HFFc6 (cell line): ENCODE measurements around the gene CHST2. TPM values are rescaled to one million over a fixed set of nuclear protein-coding genes. Genes with fewer than 3 reads are reported as not detected.
A peak's percentile ranks its signal among the peaks of the same experiment; 100 is the strongest.
"Not testable (repeated sequence)": the region's sequence is repeated elsewhere in the genome, so short reads cannot be mapped to it uniquely, and the experiment has no call there.

Experiments used
- DNase-seq: peaks from one replicate; pipeline ENCODE4 v3.0.0-alpha.2; 2018
- H3K27ac Mint-ChIP-seq: 2 replicates; pipeline ENCODE4 v1.8.0; 2020; ENCODE audit warnings: mild to moderate bottlenecking, mixed read lengths
- H3K27me3 Mint-ChIP-seq: 2 replicates; pipeline ENCODE4 v1.8.0; 2021; ENCODE audit warnings: mild to moderate bottlenecking, moderate library complexity, mixed read lengths; ENCODE audit not compliant: insufficient read depth
- H3K36me3 Mint-ChIP-seq: 2 replicates; pipeline ENCODE4 v1.8.0; 2021; ENCODE audit warnings: low read depth, mixed read lengths
- H3K4me1 Mint-ChIP-seq: 2 replicates; pipeline ENCODE4 v1.8.0; 2020; ENCODE audit warnings: low read depth, mixed read lengths
- H3K4me3 Mint-ChIP-seq: 2 replicates; pipeline ENCODE4 v1.8.0; 2020; ENCODE audit warnings: mild to moderate bottlenecking, moderate library complexity, mixed read lengths
- H3K9me3 Mint-ChIP-seq: 2 replicates; pipeline ENCODE4 v1.8.0; 2020; ENCODE audit warnings: mild to moderate bottlenecking, mixed read lengths
- long read RNA-seq: library from polyadenylated mRNA; unstranded; transcript quantifications from one replicate; pipeline ENCODE4 v2.0.0, GENCODE V29; 2019
- total RNA-seq, 6 experiments: library from RNA; stranded (reverse); fragmentation: NEBNext Ultra II Directional; extraction: Animal tissue kit (Norgen Biotek cat#: 25700); gene quantifications; 2 replicates in 1 of 6; 3 replicates in 5 of 6; pipeline ENCODE4 v1.2.3, GENCODE V29; 2021
- TF ChIP-seq, protein P1 (sequence below): fragments of 200-600 bp; sonication (generic); IDR thresholded peaks from 2 replicates; pipeline ENCODE4 v1.5.0; 2021; ENCODE audit warnings: antibody characterized with exemption, mild to moderate bottlenecking

CHST2 gene, protein sequence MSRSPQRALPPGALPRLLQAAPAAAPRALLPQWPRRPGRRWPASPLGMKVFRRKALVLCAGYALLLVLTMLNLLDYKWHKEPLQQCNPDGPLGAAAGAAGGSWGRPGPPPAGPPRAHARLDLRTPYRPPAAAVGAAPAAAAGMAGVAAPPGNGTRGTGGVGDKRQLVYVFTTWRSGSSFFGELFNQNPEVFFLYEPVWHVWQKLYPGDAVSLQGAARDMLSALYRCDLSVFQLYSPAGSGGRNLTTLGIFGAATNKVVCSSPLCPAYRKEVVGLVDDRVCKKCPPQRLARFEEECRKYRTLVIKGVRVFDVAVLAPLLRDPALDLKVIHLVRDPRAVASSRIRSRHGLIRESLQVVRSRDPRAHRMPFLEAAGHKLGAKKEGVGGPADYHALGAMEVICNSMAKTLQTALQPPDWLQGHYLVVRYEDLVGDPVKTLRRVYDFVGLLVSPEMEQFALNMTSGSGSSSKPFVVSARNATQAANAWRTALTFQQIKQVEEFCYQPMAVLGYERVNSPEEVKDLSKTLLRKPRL
- 1 to 10 TPM; 2.6 to 4.3 (median 3.8) TPM for total RNA-seq
- long read RNA-seq, partial matches to known transcripts, result 0 of 2 reads
- long read RNA-seq, other reads (novel, unspliced or antisense), result 2 of 2 reads

DNA sequence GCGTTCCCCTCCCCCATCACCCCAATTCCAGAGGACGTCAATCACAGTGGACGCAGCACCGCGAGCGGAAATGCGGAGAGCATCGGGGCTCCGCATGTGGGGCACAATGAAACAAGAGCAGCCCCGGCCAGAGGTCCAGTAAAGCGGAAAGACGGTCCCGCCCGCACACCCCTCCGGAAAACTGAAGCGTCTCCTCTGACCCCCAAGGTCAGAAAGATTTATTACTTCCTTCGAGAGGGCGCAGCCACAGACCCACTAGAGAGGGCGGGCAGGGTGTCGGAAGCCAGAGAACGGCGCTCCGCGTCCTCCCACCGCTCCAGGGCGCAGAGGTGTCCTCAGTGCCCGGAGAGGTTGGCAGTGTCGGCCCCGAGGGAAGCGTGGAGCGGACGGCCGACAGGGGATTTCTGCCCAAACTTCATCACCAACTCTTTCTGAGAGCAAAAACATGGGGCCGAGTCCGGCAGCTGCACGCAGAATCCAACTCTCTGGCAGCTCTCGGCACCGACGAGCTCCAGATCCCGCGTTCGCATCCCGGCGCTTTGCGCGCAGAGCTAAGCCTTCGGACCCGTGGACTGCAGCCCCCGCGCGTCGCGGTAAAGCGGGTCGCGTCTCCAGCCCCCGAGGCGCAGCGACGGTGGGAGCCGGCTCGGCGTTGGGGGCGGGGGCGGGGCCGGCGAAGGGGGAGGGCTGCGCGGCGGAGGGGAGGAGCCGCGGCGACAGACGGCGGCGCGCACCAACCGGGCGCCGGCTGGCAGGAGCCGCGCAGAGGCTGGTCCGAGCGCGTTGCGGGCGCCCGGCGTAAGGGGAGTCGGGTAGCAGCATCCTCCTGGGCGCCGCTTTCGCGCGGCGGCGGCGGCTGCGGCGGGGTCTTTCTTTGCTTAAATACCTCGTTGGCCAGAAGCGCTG, at the start of gene CHST2:
CHST2 (plus strand) TSS at position 763 of the 906 bp plus-strand sequence. CDS start 1,046 bp downstream, outside the sequence.
- peaks cover 14% of the 10 kb centered on the region for H3K27me3 Mint-ChIP-seq
- peak within 1 kb of the TSS; percentile 89 for H3K4me3 Mint-ChIP-seq
- H3K4me1 Mint-ChIP-seq, result peaks cover 22% of the 10 kb centered on the region; the same call in 1 of the 2 replicates
- DNase-seq, result peak; percentile 49
- H3K27ac Mint-ChIP-seq, result peak within 1 kb of the TSS; percentile 55
- TF ChIP-seq, protein P1, sequence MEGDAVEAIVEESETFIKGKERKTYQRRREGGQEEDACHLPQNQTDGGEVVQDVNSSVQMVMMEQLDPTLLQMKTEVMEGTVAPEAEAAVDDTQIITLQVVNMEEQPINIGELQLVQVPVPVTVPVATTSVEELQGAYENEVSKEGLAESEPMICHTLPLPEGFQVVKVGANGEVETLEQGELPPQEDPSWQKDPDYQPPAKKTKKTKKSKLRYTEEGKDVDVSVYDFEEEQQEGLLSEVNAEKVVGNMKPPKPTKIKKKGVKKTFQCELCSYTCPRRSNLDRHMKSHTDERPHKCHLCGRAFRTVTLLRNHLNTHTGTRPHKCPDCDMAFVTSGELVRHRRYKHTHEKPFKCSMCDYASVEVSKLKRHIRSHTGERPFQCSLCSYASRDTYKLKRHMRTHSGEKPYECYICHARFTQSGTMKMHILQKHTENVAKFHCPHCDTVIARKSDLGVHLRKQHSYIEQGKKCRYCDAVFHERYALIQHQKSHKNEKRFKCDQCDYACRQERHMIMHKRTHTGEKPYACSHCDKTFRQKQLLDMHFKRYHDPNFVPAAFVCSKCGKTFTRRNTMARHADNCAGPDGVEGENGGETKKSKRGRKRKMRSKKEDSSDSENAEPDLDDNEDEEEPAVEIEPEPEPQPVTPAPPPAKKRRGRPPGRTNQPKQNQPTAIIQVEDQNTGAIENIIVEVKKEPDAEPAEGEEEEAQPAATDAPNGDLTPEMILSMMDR, result no peak
- H3K36me3 Mint-ChIP-seq, result no peaks in the 10 kb centered on the region
- H3K9me3 Mint-ChIP-seq, result no peaks in the 10 kb centered on the region

DNA sequence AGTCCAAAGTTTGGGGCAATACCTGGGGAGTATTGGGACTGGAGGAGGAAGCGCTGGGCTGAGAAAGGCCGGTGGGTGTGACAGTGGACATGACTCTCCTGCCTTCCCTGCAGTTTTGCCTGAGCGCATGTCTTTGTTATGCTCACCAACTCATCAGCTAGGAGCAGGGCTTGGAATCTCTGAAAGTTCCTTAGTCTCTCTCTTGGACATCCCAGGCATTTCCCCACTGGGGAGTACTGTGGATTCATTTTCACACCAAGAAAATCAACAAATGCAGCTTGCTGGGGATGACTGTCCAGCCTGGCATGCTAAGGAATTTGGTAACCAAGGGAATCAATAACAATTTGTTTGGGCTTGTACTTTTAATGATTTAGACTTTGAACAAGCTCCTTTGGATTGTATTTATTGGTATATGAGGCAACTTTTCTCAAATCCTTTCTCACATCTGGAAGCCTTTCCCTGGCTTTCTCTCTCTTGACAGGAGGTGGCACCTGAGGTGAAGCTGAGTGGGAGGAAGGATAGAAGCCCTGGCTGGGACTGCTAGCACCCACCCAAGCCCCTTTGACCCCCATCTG, 48.5 kb upstream of the CHST2 start:
- Mint-ChIP-seq H3K27ac (peak overlapping the region; percentile 79), H3K9me3 (no peaks in the 10 kb centered on the region), H3K36me3 (no peaks in the 10 kb centered on the region), H3K4me3 (no peak overlapping the region), H3K4me1 (peaks cover 28% of the 10 kb centered on the region), H3K27me3 (peaks cover 6% of the 10 kb centered on the region)
- DNase-seq, result peak; percentile 93
- TF ChIP-seq, protein P1, result no peak

- TF ChIP-seq, protein P1, result no peak
- Mint-ChIP-seq H3K36me3 (no peaks in the 10 kb centered on the region), H3K4me1 (peaks cover 28% of the 10 kb centered on the region), H3K9me3 (no peaks in the 10 kb centered on the region), H3K4me3 (no peak overlapping the region), H3K27me3 (peaks cover 6% of the 10 kb centered on the region), H3K27ac (peak overlapping the region; percentile 79)
- DNase-seq, result no peak
These were observed 47.8 kb upstream of the CHST2 start for GRCh38 chr3:143071776-143072175.

- H3K4me3 Mint-ChIP-seq, H3K36me3 Mint-ChIP-seq, H3K9me3 Mint-ChIP-seq, DNase-seq, H3K27me3 Mint-ChIP-seq: not testable (repeated sequence)
- H3K27ac Mint-ChIP-seq, result peak overlapping the region; percentile 79
- peaks cover 22% of the 10 kb centered on the region for H3K4me1 Mint-ChIP-seq
These were observed 47.1 kb upstream of the CHST2 start for GRCh38 chr3:143072298-143073020.

GRCh38 chr3:143073541-143073940, 46.0 kb upstream of the CHST2 start:
- not testable (repeated sequence) for H3K9me3 Mint-ChIP-seq, H3K36me3 Mint-ChIP-seq, DNase-seq, H3K27ac Mint-ChIP-seq, H3K4me3 Mint-ChIP-seq, H3K27me3 Mint-ChIP-seq
- peaks cover 24% of the 10 kb centered on the region for H3K4me1 Mint-ChIP-seq

GRCh38 chr3:143073983-143074382, 45.6 kb upstream of the CHST2 start:
- peaks cover 28% of the 10 kb centered on the region for H3K4me1 Mint-ChIP-seq
- H3K36me3 Mint-ChIP-seq, result not testable (repeated sequence)

More at GRCh38 chr3:143073983-143074382, 45.6 kb upstream of the CHST2 start:
- not testable (repeated sequence) for H3K4me3 Mint-ChIP-seq, DNase-seq, H3K27ac Mint-ChIP-seq, H3K27me3 Mint-ChIP-seq, H3K9me3 Mint-ChIP-seq
